ENCODE results near the gene GLI3. TPM values are rescaled to one million over a fixed set of nuclear protein-coding genes. Genes with fewer than 3 reads are reported as not detected.
A peak's percentile ranks its signal among the peaks of the same experiment; 100 is the strongest.

The GLI3 gene
- total RNA-seq, 6 experiments from 2014 or later, result 0.12 to 0.95 (median 0.21) TPM

DNA sequence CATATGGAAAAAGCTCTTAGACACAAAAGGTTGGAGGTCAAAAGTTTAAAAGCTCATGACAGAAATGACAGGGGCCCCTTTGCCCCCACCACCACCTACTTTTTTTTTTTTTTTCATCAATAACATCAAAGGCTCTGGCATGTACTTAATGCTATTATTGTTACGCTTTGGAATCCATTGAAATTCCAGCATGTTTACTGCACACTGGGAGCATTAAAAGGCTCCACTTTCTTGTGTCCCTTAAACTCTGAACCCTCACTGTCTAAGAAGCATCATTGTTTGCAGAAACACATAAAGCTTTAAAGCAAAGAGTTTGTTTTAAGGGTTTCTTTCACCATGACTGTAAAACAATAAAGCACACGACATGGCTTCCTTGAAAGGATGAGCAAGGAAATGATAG lies 149.4 kb downstream of the GLI3 start:
- intact Hi-C loops (cut with DNase I), result no loop called here
- WGBS (ENCODE audit: insufficient coverage, low coverage, low lambda C conversion rate, missing lambda C conversion rate), result 62% methylated on average over 2 of the region's 2 CpGs
- no peak overlapping the region for H3K4me3 ChIP-seq

DNA sequence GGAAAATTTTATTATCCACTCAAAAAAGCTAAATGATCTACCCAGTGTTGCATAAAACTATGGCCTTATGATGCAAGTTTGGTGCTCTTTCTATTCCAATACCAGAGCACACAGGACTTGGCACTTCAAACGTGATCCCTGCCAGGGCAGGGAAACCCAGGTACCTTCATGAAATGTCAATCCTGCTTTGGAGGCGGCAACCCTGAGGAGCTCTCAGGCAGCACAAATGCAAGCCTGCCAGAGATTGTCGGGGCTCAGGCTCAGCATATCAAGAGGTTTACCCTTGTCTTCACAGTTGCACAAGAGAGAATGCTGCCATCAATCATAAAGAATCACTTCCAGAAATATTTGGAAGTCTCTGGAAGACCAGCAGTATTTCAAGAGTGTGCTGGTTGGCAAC lies 151.5 kb downstream of the GLI3 start:
- WGBS (ENCODE audit: insufficient coverage, low coverage, low lambda C conversion rate, missing lambda C conversion rate), result 50% methylated on average over 3 of the region's 3 CpGs

More for the DNA sequence above, 149.4 kb downstream of the GLI3 start:
- no peaks in the 10 kb centered on the region for H3K36me3 ChIP-seq
- peaks cover 0 to 6% (median 0%) of the 10 kb centered on the region in 4 donors for H3K4me1 ChIP-seq
- no peaks in the 10 kb centered on the region for H3K27me3 ChIP-seq
- ATAC-seq, result no peak
- no peaks in the 10 kb centered on the region for H3K9me3 ChIP-seq
- H3K27ac ChIP-seq, result no peak overlapping the region
- no peak for DNase-seq
- TF ChIP-seq, protein P1, sequence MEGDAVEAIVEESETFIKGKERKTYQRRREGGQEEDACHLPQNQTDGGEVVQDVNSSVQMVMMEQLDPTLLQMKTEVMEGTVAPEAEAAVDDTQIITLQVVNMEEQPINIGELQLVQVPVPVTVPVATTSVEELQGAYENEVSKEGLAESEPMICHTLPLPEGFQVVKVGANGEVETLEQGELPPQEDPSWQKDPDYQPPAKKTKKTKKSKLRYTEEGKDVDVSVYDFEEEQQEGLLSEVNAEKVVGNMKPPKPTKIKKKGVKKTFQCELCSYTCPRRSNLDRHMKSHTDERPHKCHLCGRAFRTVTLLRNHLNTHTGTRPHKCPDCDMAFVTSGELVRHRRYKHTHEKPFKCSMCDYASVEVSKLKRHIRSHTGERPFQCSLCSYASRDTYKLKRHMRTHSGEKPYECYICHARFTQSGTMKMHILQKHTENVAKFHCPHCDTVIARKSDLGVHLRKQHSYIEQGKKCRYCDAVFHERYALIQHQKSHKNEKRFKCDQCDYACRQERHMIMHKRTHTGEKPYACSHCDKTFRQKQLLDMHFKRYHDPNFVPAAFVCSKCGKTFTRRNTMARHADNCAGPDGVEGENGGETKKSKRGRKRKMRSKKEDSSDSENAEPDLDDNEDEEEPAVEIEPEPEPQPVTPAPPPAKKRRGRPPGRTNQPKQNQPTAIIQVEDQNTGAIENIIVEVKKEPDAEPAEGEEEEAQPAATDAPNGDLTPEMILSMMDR (IDR thresholded peaks at IDR 0.05), result no peak
- TF ChIP-seq POLR2A (IDR thresholded peaks at IDR 0.05), result no peak

DNA sequence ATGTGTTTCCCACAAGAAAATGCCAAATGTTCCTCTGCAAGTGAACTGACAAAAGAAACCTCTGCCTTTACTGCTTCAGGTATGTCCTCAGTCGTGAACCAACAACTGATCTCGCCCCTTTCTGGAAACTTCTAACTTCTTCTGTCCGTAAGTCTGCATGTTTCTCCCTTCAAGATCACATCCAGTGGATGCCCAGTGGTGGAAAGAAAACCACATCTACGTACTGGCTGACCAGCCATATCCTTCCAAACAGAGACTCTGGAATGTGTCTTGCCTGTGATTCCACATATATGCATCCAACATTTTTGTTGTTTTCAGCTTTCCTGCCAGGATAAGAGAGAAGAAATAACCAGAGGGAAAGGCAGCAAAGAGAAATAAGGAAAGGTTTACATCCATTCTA lies 152.7 kb downstream of the GLI3 start:
- H3K27ac ChIP-seq, result no peak overlapping the region
- peaks cover 0 to 6% (median 0%) of the 10 kb centered on the region in 4 donors for H3K4me1 ChIP-seq
- TF ChIP-seq, protein P1 (IDR thresholded peaks at IDR 0.05), result no peak
- no peak for TF ChIP-seq POLR2A (IDR thresholded peaks at IDR 0.05)
- H3K27me3 ChIP-seq, result no peaks in the 10 kb centered on the region
- intact Hi-C loops (cut with DNase I), result no loop called here
- ATAC-seq (no peak), DNase-seq (no peak)
- no peaks in the 10 kb centered on the region for H3K9me3 ChIP-seq
- 68% methylated on average over 4 of the region's 4 CpGs for WGBS (ENCODE audit: insufficient coverage, low coverage, low lambda C conversion rate, missing lambda C conversion rate)
- H3K4me3 ChIP-seq, result no peak overlapping the region
- no peaks in the 10 kb centered on the region for H3K36me3 ChIP-seq

More for the DNA sequence above, 151.5 kb downstream of the GLI3 start:
- TF ChIP-seq, protein P1 (IDR thresholded peaks at IDR 0.05), result no peak
- TF ChIP-seq POLR2A (IDR thresholded peaks at IDR 0.05), result no peak
- intact Hi-C loops (cut with DNase I), result no loop called here
- ATAC-seq (peak in 3 of 4 donors; percentile 56 to 77 (median 73)), DNase-seq (peak in 1 of 3 donors; percentile 72)
- H3K4me3 ChIP-seq, result no peak overlapping the region
- no peaks in the 10 kb centered on the region for H3K27me3 ChIP-seq
- H3K9me3 ChIP-seq, result no peaks in the 10 kb centered on the region
- no peaks in the 10 kb centered on the region for H3K36me3 ChIP-seq
- peaks cover 0 to 6% (median 0%) of the 10 kb centered on the region in 4 donors for H3K4me1 ChIP-seq
- no peak overlapping the region for H3K27ac ChIP-seq

DNA sequence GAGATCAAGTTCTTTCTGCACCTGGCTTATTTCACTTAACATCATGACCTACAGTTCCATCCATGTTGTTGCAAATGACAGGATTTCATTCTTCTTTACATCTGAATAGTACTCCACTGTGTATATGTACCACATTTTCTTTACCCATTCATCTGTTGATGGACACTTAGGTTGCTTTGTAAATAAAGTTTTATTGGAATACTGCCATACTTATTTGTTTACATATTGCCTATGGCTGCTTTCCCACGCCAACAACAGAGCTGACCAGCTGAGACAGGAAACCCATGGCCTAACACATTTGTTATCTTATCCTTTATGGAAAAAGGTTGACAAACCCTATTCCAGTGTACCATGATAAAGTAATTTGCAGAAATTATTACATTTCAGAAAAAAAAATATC lies 153.7 kb downstream of the GLI3 start:
- no peak overlapping the region for H3K4me3 ChIP-seq
- DNase-seq, result no peak
- ATAC-seq, result no peak
- H3K27ac ChIP-seq, result no peak overlapping the region
- intact Hi-C loops (cut with DNase I), result no loop called here
- H3K36me3 ChIP-seq, result no peaks in the 10 kb centered on the region
- H3K27me3 ChIP-seq, result no peaks in the 10 kb centered on the region
- 73% methylated on average over 1 of the region's 1 CpG for WGBS (ENCODE audit: insufficient coverage, low coverage, low lambda C conversion rate, missing lambda C conversion rate)
- peaks cover 0 to 6% (median 0%) of the 10 kb centered on the region in 4 donors for H3K4me1 ChIP-seq
- H3K9me3 ChIP-seq, result no peaks in the 10 kb centered on the region
- TF ChIP-seq POLR2A (IDR thresholded peaks at IDR 0.05), result no peak
- TF ChIP-seq, protein P1 (IDR thresholded peaks at IDR 0.05), result no peak

DNA sequence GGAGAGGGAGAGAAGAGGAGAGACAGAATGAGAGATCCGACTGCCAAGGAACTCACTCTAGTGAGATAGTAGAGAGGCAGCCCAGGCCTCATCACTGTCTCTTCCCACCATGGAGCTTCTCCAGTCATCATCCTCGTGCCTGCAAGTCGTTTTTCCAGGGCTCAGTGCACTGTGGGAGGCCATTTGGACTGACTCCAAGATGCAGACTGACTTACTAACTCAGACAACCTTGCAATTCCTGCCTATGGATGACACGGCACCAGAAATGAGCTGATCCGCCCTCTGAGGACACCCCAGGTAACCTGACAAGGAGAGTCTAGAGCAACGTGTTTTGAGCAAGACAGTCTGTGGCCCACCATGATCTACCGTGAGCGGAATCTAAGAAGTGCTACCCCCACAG lies 154.9 kb downstream of the GLI3 start:
- Histone ChIP-seq H3K9me3 (no peaks in the 10 kb centered on the region), H3K4me3 (no peak overlapping the region), H3K27me3 (no peaks in the 10 kb centered on the region), H3K4me1 (peaks cover 0 to 6% (median 0%) of the 10 kb centered on the region in 4 donors), H3K27ac (no peak overlapping the region), H3K36me3 (no peaks in the 10 kb centered on the region)
- TF ChIP-seq, protein P1 (IDR thresholded peaks at IDR 0.05), result no peak
- no peak for TF ChIP-seq POLR2A (IDR thresholded peaks at IDR 0.05)
- DNase-seq (no peak), ATAC-seq (no peak)
- intact Hi-C loops (cut with DNase I), result no loop called here
- 22% methylated on average over 3 of the region's 8 CpGs for WGBS (ENCODE audit: insufficient coverage, low coverage, low lambda C conversion rate, missing lambda C conversion rate)
